ENCODE results near the gene PDE3A. TPM values are rescaled to one million over a fixed set of nuclear protein-coding genes. Genes with fewer than 3 reads are reported as not detected.

The PDE3A gene
- total RNA-seq, 2 experiments from 2014 or later = not detected

GRCh38 chr12:20507056-20507455 is 138.7 kb downstream of the PDE3A start:
- Histone ChIP-seq H3K4me3 (ENCODE audit: low read depth, low read length, poor library complexity, severe bottlenecking) (no peak overlapping the region), H3K79me2 (ENCODE audit: insufficient read depth, low read depth, low read length) (no peaks in the 10 kb centered on the region), H3K9me3 (ENCODE audit: low read length) (no peaks in the 10 kb centered on the region), H3K36me3 (ENCODE audit: insufficient read depth, low read length) (no peaks in the 10 kb centered on the region), H3K27ac (ENCODE audit: low read depth, low read length, poor library complexity, severe bottlenecking) (no peak overlapping the region), H4K20me1 (ENCODE audit: insufficient read depth, low read length) (no peaks in the 10 kb centered on the region), H2AFZ (ENCODE audit: low read length) (no peak overlapping the region), H3K4me1 (ENCODE audit: insufficient read depth, low read length, poor library complexity, severe bottlenecking) (no peaks in the 10 kb centered on the region), H3K9me2 (ENCODE audit: insufficient read depth, low read length) (no peaks in the 10 kb centered on the region), H3K4me2 (ENCODE audit: low read length) (no peak overlapping the region)
- intact Hi-C loops (cut with micrococcal nuclease; ENCODE audit: unreplicated experiment) = no loop called here
- ChIA-PET POLR2A (interaction anchor here (0.6 kb wide), 1 partner anchor 13 kb away, joined by 3 read pairs; no protein-coding TSS in a partner anchor), CTCF (ENCODE audit: unreplicated experiment) (no interaction called here)
- no peak for DNase-seq (ENCODE audit: low spot score)
- no TSS peak for BruUV-seq (replicated peaks)
- TF ChIP-seq EZH2phosphoT487 (IDR thresholded peaks at IDR 0.05; ENCODE audit: borderline replicate concordance, low read depth, low read length) = no peak
- TF ChIP-seq, protein P1, sequence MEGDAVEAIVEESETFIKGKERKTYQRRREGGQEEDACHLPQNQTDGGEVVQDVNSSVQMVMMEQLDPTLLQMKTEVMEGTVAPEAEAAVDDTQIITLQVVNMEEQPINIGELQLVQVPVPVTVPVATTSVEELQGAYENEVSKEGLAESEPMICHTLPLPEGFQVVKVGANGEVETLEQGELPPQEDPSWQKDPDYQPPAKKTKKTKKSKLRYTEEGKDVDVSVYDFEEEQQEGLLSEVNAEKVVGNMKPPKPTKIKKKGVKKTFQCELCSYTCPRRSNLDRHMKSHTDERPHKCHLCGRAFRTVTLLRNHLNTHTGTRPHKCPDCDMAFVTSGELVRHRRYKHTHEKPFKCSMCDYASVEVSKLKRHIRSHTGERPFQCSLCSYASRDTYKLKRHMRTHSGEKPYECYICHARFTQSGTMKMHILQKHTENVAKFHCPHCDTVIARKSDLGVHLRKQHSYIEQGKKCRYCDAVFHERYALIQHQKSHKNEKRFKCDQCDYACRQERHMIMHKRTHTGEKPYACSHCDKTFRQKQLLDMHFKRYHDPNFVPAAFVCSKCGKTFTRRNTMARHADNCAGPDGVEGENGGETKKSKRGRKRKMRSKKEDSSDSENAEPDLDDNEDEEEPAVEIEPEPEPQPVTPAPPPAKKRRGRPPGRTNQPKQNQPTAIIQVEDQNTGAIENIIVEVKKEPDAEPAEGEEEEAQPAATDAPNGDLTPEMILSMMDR (conservative IDR thresholded peaks at IDR 0.05; ENCODE audit: low read length) = no peak

- Histone ChIP-seq H3K9me2 (ENCODE audit: insufficient read depth, low read length) (no peaks in the 10 kb centered on the region), H3K79me2 (ENCODE audit: insufficient read depth, low read depth, low read length) (no peaks in the 10 kb centered on the region), H2AFZ (ENCODE audit: low read length) (no peak overlapping the region), H3K4me1 (ENCODE audit: insufficient read depth, low read length, poor library complexity, severe bottlenecking) (no peaks in the 10 kb centered on the region), H3K27ac (ENCODE audit: low read depth, low read length, poor library complexity, severe bottlenecking) (no peak overlapping the region), H3K4me3 (ENCODE audit: low read depth, low read length, poor library complexity, severe bottlenecking) (no peak overlapping the region), H4K20me1 (ENCODE audit: insufficient read depth, low read length) (no peaks in the 10 kb centered on the region), H3K36me3 (ENCODE audit: insufficient read depth, low read length) (no peaks in the 10 kb centered on the region), H3K4me2 (ENCODE audit: low read length) (no peak overlapping the region), H3K9me3 (ENCODE audit: low read length) (no peaks in the 10 kb centered on the region)
- POLR2A ChIA-PET = interaction anchor here (0.6 kb wide), 1 partner anchor 28 kb away, joined by 3 read pairs; no protein-coding TSS in a partner anchor
- CTCF ChIA-PET (ENCODE audit: unreplicated experiment) = no interaction called here
- no peak for TF ChIP-seq EZH2phosphoT487 (IDR thresholded peaks at IDR 0.05; ENCODE audit: borderline replicate concordance, low read depth, low read length)
- TF ChIP-seq, protein P1 (conservative IDR thresholded peaks at IDR 0.05; ENCODE audit: low read length) = no peak
- DNase-seq (ENCODE audit: low spot score) = no peak
- BruUV-seq (replicated peaks) = no TSS peak
- intact Hi-C loops (cut with micrococcal nuclease; ENCODE audit: unreplicated experiment) = no loop called here
Measured at GRCh38 chr12:20507711-20508110, 139.4 kb downstream of the PDE3A start.

GRCh38 chr12:20508359-20508758 is 140.0 kb downstream of the PDE3A start:
- no peak overlapping the region for H3K27ac ChIP-seq (ENCODE audit: low read depth, low read length, poor library complexity, severe bottlenecking)
- H3K4me2 ChIP-seq (ENCODE audit: low read length) = no peak overlapping the region
- no peak overlapping the region for H2AFZ ChIP-seq (ENCODE audit: low read length)
- DNase-seq (ENCODE audit: low spot score) = no peak
- H3K36me3 ChIP-seq (ENCODE audit: insufficient read depth, low read length) = no peaks in the 10 kb centered on the region
- BruUV-seq (replicated peaks) = no TSS peak
- intact Hi-C loops (cut with micrococcal nuclease; ENCODE audit: unreplicated experiment) = no loop called here
- ChIA-PET CTCF (ENCODE audit: unreplicated experiment) (no interaction called here), POLR2A (interaction anchor here (0.6 to 0.7 kb wide), 3 partner anchors 29 to 937 kb away, joined by 3 read pairs; no protein-coding TSS in a partner anchor)
- no peak for TF ChIP-seq EZH2phosphoT487 (IDR thresholded peaks at IDR 0.05; ENCODE audit: borderline replicate concordance, low read depth, low read length)
- TF ChIP-seq, protein P1 (conservative IDR thresholded peaks at IDR 0.05; ENCODE audit: low read length) = no peak
- H3K9me3 ChIP-seq (ENCODE audit: low read length) = no peaks in the 10 kb centered on the region
- H3K79me2 ChIP-seq (ENCODE audit: insufficient read depth, low read depth, low read length) = no peaks in the 10 kb centered on the region
- no peaks in the 10 kb centered on the region for H4K20me1 ChIP-seq (ENCODE audit: insufficient read depth, low read length)
- no peaks in the 10 kb centered on the region for H3K9me2 ChIP-seq (ENCODE audit: insufficient read depth, low read length)
- H3K4me1 ChIP-seq (ENCODE audit: insufficient read depth, low read length, poor library complexity, severe bottlenecking) = no peaks in the 10 kb centered on the region
- no peak overlapping the region for H3K4me3 ChIP-seq (ENCODE audit: low read depth, low read length, poor library complexity, severe bottlenecking)
